ENCODE data around the gene SRGAP1.

- TF ChIP-seq CTCF (conservative IDR thresholded peaks at IDR 0.05) (no peak), ZFX (IDR thresholded peaks at IDR 0.05) (no peak)
These were observed 237.6 kb downstream of the SRGAP1 start for GRCh38 chr12:64082116-64082515.

Data from C4-2B (cell line).